GM21576 (cell line): ENCODE measurements around the gene HIVEP2.
"Not testable (repeated sequence)": the region's sequence is repeated elsewhere in the genome, so short reads cannot be mapped to it uniquely, and the experiment has no call there.

ENCODE experiments used
- ATAC-seq: cut with Tn5 transposase; IDR thresholded peaks from one replicate; pipeline ENCODE4 v1.9.1; 2021; ENCODE audit warnings: mild to moderate bottlenecking, moderate library complexity; ENCODE audit not compliant: unreplicated experiment

HIVEP2 gene

DNA sequence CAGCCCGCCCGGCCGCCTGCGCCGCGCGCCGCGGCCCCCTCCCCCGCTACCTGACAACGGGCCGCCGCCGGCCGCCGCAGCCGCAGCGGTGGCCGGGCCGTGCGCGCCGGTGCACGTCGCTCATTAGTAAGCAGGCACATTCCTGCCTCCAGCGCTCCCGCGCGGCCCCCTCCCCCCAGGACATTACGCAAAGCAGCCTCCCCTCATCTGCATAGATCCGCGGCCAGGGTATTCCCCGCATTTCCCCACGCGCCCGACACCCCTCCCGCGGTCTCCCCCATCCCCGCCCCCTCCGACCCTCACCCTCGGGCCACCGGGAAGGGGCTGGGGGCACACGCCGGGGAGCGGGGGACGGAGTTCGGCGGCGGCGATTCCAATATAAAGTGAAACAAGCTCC lies at the start of gene HIVEP2:
TSS of gene HIVEP2 (minus strand) at position 128 of the 397 bp plus-strand sequence. CDS start 170,438 bp downstream, outside the sequence.
- ATAC-seq = peak; percentile 22

- no peak for ATAC-seq
Measured at GRCh38 chr6:142993977-142994376, 49.0 kb upstream of the HIVEP2 start.

DNA sequence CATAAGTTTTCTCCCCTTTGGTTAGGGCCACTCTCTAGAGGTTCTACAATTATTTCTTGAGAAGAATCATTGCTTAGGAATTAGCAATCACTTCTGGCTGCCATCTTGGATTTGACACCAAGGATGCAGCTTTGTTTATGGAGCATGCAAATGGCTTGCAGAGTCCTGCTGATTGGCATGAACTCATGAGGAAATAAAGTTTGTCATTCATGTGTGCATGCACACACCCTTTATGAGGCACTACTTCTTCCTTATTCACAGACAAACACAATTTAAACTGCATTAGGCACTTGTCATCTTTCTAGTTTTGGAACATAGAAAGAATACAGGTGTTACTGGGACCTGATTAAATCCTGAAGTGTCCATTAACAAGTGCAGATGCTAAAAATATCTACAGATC lies 42.5 kb upstream of the HIVEP2 start:
- no peak for ATAC-seq

- ATAC-seq = no peak
Measured at GRCh38 chr6:142985281-142985680, 40.3 kb upstream of the HIVEP2 start.

- ATAC-seq = no peak
Measured at GRCh38 chr6:142984386-142984785, 39.4 kb upstream of the HIVEP2 start.

DNA sequence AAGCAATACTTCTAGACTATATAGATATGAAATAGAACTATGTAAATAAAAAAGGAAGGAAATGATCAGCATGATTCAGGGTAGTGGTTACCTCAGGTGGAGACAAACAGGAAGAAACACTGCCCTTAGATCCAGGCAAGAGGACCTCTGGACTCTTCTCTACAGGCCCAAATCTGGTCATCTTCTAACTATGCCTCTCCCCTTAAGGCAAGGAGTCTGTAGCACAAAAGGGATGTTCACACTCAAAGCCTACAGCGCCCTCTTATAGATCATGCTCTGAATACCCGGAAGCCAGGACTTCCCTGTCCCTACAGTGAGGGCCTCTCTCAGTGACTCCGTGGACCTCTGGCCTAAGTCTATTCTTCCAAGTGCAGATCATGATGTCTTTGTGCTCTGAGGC lies 30.4 kb upstream of the HIVEP2 start:
- no peak for ATAC-seq

GRCh38 chr6:142970941-142971340 lies 26.0 kb upstream of the HIVEP2 start:
- not testable (repeated sequence) for ATAC-seq

DNA sequence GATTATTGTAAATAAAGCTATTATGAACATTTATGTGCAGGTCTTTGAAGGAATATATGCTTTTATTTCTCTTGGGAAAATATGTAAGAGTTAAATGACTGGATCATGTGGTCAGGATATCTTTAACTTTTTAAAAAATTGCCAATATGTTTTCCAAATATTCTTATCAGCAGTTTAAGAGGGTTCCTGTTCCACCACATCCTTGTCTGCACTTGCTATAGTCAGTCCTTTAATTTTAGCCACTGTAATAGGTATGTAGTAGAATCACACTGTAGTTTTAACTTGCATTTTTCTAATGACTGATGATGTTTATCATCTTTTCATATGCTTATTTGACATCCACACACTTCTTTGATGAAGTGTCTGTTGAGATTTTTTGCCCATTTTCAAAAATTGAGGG lies 23.6 kb upstream of the HIVEP2 start:
- no peak for ATAC-seq

GRCh38 chr6:142966294-142966693 lies 21.3 kb upstream of the HIVEP2 start:
- no peak for ATAC-seq

DNA sequence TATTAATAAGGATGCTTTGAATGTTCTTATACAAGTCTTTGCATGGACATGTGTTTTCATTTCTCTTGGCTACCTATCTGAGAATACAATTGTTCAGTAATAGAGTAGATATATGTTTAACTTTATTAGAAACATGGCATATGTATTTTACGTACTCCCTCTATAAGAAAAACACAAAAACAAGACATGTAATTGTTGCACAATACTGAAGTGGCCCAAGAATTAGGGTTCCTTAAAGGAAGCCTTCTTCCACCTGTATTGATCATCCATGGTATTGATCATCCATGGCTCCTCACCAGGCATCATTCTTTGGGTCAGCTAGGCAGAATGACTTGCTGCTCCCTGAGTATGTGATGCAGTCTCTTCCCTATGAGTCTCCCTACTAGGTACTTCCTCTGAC lies 20.2 kb upstream of the HIVEP2 start:
- no peak for ATAC-seq

GRCh38 chr6:142960098-142960497 lies 15.1 kb upstream of the HIVEP2 start:
- no peak for ATAC-seq

- no peak for ATAC-seq
Measured at GRCh38 chr6:142958343-142958742, 13.4 kb upstream of the HIVEP2 start.

DNA sequence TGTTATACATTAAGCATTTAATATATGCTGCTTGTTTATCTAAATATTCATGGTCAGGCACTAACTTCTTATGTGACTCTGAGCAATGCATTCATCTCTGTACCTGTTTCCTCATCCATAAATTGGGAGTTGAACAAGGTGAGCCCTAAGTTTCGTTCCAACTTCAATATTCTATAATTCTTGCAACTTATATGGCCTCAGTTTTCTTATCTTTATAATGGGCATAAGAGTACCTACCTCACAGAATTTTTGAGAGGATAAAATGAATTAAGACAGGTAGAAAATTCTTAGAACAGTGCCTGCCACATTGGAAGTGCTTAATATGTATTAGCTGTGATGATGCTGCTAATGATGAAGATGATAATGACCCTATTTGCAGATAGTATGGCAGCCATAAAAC lies 11.8 kb upstream of the HIVEP2 start:
- ATAC-seq = no peak

DNA sequence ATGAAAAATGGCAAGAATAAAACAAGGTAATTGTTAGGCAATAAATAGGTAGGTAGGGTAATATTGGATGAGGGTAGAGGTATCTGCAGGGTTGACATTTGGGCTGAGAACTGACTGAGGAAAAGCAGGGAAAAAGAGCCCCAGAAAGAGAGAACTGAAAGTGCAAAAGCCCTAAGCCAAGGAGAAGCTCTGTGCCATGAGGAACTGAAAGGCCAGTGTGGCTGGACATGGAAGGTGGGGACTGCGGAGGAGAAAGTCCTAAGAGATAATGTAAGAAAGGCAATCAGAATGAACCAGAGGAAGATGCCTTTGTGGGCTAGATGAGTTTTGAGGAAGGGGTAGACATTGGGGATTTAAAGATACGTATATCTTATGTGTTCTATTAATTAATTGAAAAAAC lies 9.9 kb upstream of the HIVEP2 start:
- ATAC-seq = no peak

DNA sequence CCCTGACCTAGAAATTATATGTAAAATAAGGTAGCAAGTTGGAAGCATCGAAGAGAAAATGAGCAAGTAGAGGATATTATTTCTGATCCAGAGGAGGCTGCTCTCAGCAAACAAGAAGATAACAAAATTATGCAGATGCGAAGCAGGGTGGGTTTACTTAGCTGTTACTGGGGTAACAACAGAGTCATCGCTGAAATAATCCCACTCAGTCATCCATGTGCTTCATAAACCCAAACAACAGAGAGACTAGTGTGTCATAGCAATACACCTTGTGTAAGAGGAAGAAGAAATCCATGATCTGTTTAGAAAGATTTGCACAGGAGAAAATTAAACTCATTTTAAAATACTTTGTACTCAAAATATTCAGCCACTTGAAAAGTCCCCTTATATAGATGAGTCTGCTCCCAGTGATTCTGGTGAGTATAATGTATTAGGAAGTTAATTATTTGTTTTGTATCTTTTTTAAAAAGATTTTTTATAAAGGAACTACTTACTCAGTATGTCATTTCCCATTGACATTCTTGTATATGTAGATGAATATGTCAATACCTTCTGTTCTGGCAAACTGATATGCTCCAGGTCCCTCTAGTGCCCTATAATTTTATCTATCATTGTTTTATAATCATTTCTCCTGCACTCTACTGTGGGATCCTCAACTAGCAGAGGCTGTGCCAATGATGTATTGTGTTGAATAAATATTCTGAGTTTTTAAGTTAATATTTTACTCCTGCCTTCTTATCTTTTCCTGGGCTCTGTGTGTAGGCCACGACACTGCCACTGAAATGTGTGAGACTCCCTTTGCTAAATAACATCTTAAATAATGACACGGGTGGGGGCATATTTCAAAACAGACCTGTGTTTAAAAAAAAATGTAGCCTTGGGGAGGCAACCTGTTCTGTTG lies 8.6 kb upstream of the HIVEP2 start:
- ATAC-seq = no peak

- peak; percentile 81 for ATAC-seq
Measured at GRCh38 chr6:142952614-142953013, 7.6 kb upstream of the HIVEP2 start.

DNA sequence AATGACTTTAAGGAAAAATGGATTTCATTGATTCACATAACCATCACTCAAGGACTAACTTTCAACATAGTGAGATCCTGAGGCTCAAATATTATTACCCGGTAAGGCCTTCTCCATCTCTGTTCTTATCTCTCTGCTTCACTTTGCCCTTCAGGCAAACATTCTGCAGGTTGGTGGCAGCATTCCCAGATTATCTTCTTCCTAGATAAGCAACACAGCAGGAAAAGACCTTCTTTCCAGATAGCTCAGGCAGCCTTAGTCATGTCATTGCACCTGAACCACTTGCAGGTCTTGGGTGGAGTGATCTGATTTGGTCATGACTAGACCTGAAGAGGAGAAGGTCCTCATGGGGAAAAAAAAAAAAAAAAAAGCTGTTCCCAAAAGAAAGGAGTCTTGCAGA lies 5.3 kb upstream of the HIVEP2 start:
- ATAC-seq = no peak

GRCh38 chr6:142947714-142948480 lies 2.9 kb upstream of the HIVEP2 start:
- ATAC-seq = peak; percentile 26

DNA sequence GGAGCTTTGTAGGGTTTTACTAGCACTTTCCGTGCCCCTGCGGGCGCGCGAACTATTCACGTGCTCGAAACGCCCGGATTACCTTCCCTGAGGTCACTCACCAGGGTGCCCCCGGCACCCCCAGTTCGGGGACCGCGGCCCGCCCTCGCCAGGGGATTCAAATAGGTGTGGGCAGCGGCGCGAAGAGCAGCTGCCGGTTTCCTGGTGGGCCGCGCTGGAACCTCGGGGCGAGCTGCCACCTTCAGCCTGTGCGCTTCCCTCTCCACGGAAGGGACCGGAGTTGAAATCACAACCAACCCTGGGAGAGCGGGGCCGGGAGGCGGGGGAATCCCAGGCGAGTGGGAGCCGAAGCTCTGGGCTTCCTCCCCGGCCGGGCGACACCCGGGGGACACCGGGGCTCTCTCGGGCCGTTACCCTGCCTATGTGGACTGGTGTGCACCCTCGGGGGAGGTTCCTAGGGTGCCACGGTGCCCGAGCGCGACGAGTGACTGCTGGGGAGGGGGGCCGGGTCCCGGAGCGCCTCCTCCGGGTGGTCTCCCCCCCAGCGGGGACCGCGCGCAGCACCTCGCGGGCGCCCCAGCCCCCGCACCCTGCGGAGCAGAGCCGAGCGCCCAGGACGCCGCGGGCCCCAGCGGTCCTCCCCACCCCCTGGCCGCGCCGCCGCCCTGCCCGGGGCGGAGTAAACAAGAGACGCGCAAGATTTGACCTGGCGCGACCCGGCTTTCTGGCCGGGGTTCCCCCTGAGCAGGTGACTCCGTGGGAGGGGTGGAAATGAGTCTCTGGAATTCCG lies 2.1 kb upstream of the HIVEP2 start:
- peak; percentile 57 for ATAC-seq

GRCh38 chr6:142946181-142946923 lies 1.4 kb upstream of the HIVEP2 start:
- ATAC-seq = peak; percentile 19
